ENCODE results near the gene CRTC3.

DNA sequence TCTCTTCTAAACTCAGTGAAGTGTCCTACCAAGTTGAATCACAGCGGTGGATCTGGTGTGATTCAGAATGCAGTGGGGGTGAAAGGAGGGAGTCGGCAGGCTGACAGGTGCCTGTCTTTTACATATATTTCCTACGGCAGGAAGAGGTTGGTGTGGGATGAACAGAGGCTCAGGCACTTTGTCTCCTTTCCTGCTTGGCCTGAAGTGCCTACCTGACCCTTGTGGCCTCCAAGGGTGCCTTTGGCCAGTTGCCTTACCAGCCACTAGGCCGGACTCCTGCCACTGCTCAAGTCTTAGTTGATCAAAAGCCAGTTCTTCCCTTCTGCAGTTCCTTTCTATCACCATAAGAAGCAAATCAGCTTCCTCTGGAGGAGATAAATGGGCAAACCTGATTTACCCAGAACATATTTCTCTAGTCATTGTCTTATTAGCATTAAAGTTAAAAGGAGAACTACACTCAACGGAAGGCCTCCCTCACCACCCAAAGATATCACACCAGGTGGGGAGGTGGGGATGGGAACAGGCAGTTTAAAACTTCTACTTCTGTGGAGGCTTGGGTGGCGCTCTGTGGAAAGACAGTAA, 52.1 kb downstream of the CRTC3 start:
- TF ChIP-seq, protein P1, sequence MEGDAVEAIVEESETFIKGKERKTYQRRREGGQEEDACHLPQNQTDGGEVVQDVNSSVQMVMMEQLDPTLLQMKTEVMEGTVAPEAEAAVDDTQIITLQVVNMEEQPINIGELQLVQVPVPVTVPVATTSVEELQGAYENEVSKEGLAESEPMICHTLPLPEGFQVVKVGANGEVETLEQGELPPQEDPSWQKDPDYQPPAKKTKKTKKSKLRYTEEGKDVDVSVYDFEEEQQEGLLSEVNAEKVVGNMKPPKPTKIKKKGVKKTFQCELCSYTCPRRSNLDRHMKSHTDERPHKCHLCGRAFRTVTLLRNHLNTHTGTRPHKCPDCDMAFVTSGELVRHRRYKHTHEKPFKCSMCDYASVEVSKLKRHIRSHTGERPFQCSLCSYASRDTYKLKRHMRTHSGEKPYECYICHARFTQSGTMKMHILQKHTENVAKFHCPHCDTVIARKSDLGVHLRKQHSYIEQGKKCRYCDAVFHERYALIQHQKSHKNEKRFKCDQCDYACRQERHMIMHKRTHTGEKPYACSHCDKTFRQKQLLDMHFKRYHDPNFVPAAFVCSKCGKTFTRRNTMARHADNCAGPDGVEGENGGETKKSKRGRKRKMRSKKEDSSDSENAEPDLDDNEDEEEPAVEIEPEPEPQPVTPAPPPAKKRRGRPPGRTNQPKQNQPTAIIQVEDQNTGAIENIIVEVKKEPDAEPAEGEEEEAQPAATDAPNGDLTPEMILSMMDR (IDR thresholded peaks at IDR 0.05), result no peak
- no peak for TF ChIP-seq TCF7L2 (IDR thresholded peaks at IDR 0.05; ENCODE audit: low read depth, low read length)

All from Panc1 (cell line).